GM20000 (cell line): ENCODE results near the gene REG3G.
A peak's percentile ranks its signal among the peaks of the same experiment; 100 is the strongest.

ENCODE experiments used
- DNase-seq: peaks from one replicate; pipeline ENCODE4 v3.0.0; 2012; ENCODE audit warnings: low spot score
- CTCF ChIP-seq: IDR thresholded peaks from 2 replicates; pipeline ENCODE4 v1.5.1; 2012; ENCODE audit warnings: mild to moderate bottlenecking, control low read depth; ENCODE audit errors: extremely low read depth, missing control alignments

Gene REG3G

GRCh38 chr2:79025421-79025820 is at the start of gene REG3G:
REG3G (plus strand) TSS chr2:79025702; CDS start chr2:79026094, 392 bp downstream.
- no peak for TF ChIP-seq CTCF
- no peak for DNase-seq

GRCh38 chr2:78977661-78978145 is 47.8 kb upstream of the REG3G start:
- peak; percentile 47 for DNase-seq
- no peak for TF ChIP-seq CTCF

GRCh38 chr2:78978340-78978739 is 47.2 kb upstream of the REG3G start:
- DNase-seq: no peak
- no peak for TF ChIP-seq CTCF

- peak; percentile 67 for TF ChIP-seq CTCF
- DNase-seq: peak; percentile 50
Observed at GRCh38 chr2:78979380-78980151, 45.9 kb upstream of the REG3G start.

GRCh38 chr2:78980152-78980465 is 45.4 kb upstream of the REG3G start:
- TF ChIP-seq CTCF: no peak
- no peak for DNase-seq

- DNase-seq: no peak
- no peak for TF ChIP-seq CTCF
Observed at GRCh38 chr2:78980871-78981270, 44.6 kb upstream of the REG3G start.

- TF ChIP-seq CTCF: no peak
Observed at GRCh38 chr2:78982638-78983330, 42.7 kb upstream of the REG3G start.

More at GRCh38 chr2:78982638-78983330, 42.7 kb upstream of the REG3G start:
- DNase-seq: no peak
